RWPE2 (cell line): ENCODE data around the gene MICAL2.
A peak's percentile ranks its signal among the peaks of the same experiment; 100 is the strongest.

Experiments used
- ATAC-seq: fragments of 200-7000 bp; cut with Tn5 transposase; 3 replicates; pipeline ENCODE4 v1.9.1; 2021; ENCODE audit warnings: low read depth
- DNase-seq: peaks from one replicate; pipeline ENCODE4 v3.0.0-alpha.2; 2020; ENCODE audit warnings: low spot score
- H3K27ac ChIP-seq: fragments of 450-650 bp; 2 replicates; pipeline ENCODE4 v1.5.1; 2017; ENCODE audit warnings: mild to moderate bottlenecking; ENCODE audit not compliant: poor library complexity, severe bottlenecking
- H3K27me3 ChIP-seq: fragments of 250-450 bp; sonication (Bioruptor Pico); 2 replicates; pipeline ENCODE4 v1.5.1; 2021; ENCODE audit warnings: mild to moderate bottlenecking, moderate library complexity; ENCODE audit not compliant: insufficient read depth, poor library complexity, severe bottlenecking
- H3K36me3 ChIP-seq: fragments of 250-450 bp; sonication (Bioruptor Pico); 2 replicates; pipeline ENCODE4 v1.5.1; 2020; ENCODE audit warnings: low read depth, mild to moderate bottlenecking, moderate library complexity
- H3K4me1 ChIP-seq: fragments of 250-450 bp; sonication (Bioruptor Pico); 2 replicates; pipeline ENCODE4 v1.5.1; 2021; ENCODE audit warnings: mild to moderate bottlenecking, moderate library complexity; ENCODE audit not compliant: insufficient read depth, poor library complexity, severe bottlenecking
- H3K4me3 ChIP-seq: fragments of 250-450 bp; sonication (Bioruptor Pico); 2 replicates; pipeline ENCODE4 v1.5.1; 2021; ENCODE audit warnings: mild to moderate bottlenecking, moderate library complexity; ENCODE audit not compliant: severe bottlenecking
- H3K9me3 ChIP-seq: fragments of 250-450 bp; sonication (Bioruptor Pico); 2 replicates; pipeline ENCODE4 v1.5.1; 2021; ENCODE audit warnings: mild to moderate bottlenecking, moderate library complexity; ENCODE audit not compliant: severe bottlenecking
- CTCF ChIP-seq: fragments of 450-650 bp; IDR thresholded peaks from one replicate; pipeline ENCODE4 v1.5.1; 2017; ENCODE audit warnings: mild to moderate bottlenecking, moderate library complexity; ENCODE audit not compliant: poor library complexity, severe bottlenecking

The MICAL2 gene

DNA sequence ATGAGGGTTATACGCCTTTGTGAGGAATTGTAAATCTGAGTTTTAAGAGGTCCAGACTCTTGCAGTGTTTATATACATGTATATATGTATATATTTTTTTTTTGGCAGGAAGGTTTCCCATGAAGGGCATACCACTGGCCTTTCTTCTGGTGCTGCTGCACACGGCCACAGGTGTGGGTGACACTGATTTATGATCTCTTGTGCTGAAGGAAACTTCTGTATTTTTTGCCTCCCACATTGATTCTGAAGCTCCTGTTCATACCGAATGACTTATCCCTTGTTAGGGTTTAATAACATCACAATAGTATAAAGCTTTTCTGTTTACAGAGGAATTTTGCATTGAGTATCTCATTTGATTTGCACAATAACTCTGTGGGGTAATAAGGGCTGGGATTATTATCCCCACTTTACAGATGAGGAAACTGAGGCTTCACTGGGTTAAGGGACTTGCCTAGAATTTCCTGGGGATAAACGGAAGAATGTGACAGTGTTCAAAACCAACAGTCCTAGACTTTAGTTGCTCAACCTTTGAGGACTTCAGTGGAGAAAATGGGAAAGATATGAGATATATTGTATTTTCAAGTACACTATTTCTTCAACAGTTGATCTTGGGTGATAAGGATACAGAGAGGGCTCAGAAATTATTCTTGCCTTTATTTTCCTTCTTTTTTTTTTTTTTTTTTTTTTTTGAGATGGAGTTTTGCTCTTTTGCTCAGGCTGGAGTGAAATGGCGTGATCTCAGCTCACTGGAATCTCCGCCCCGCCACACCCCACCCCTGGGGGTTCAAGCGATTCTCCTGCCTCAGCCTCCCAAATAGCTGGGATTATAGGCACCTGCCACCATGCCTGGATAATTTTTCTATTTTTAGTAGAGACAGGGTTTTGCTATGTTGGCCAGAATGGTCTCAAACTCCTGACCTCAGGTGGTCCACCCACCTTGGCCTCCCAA lies 70.1 kb downstream of the MICAL2 start:
- DNase-seq (no peak), ATAC-seq (no peak)
- no peaks in the 10 kb centered on the region for H3K9me3 ChIP-seq
- peaks cover 61% of the 10 kb centered on the region for H3K36me3 ChIP-seq
- no peak overlapping the region for H3K4me3 ChIP-seq
- H3K27me3 ChIP-seq: no peaks in the 10 kb centered on the region
- H3K4me1 ChIP-seq: peaks cover 74% of the 10 kb centered on the region
- no peak for TF ChIP-seq CTCF
- peak overlapping the region; percentile 99 for H3K27ac ChIP-seq

DNA sequence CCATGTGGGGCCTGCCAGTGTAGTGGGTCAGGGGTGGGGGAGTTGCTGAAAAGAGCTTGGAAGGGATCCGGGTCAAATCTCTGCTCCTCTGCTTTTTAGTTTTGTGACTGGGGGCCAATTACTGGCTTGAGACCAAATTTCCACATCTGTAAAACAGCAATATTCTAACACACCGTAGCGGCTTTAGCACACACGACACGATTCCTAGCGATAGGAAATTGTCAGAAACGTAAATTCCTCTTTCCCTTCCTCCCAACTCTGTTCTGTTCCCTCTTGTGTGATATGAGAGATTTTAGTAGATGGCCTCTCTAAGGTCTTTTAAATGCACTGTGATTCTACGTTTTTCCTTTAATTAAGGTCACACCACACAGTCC lies 71.9 kb downstream of the MICAL2 start:
- no peaks in the 10 kb centered on the region for H3K27me3 ChIP-seq
- H3K4me3 ChIP-seq: no peak overlapping the region
- peak overlapping the region; percentile 99 for H3K27ac ChIP-seq
- peaks cover 53% of the 10 kb centered on the region for H3K36me3 ChIP-seq
- TF ChIP-seq CTCF: no peak
- peaks cover 58% of the 10 kb centered on the region for H3K4me1 ChIP-seq
- ATAC-seq: no peak
- no peak for DNase-seq
- H3K9me3 ChIP-seq: no peaks in the 10 kb centered on the region

GRCh38 chr11:12182676-12183541 lies 72.5 kb downstream of the MICAL2 start:
- peaks cover 53% of the 10 kb centered on the region for H3K4me1 ChIP-seq
- H3K4me3 ChIP-seq: no peak overlapping the region
- peak overlapping the region; percentile 99 for H3K27ac ChIP-seq
- peaks cover 48% of the 10 kb centered on the region for H3K36me3 ChIP-seq
- H3K9me3 ChIP-seq: no peaks in the 10 kb centered on the region
- DNase-seq (peak; percentile 94), ATAC-seq (peak; percentile 94)
- no peak for TF ChIP-seq CTCF
- no peaks in the 10 kb centered on the region for H3K27me3 ChIP-seq

DNA sequence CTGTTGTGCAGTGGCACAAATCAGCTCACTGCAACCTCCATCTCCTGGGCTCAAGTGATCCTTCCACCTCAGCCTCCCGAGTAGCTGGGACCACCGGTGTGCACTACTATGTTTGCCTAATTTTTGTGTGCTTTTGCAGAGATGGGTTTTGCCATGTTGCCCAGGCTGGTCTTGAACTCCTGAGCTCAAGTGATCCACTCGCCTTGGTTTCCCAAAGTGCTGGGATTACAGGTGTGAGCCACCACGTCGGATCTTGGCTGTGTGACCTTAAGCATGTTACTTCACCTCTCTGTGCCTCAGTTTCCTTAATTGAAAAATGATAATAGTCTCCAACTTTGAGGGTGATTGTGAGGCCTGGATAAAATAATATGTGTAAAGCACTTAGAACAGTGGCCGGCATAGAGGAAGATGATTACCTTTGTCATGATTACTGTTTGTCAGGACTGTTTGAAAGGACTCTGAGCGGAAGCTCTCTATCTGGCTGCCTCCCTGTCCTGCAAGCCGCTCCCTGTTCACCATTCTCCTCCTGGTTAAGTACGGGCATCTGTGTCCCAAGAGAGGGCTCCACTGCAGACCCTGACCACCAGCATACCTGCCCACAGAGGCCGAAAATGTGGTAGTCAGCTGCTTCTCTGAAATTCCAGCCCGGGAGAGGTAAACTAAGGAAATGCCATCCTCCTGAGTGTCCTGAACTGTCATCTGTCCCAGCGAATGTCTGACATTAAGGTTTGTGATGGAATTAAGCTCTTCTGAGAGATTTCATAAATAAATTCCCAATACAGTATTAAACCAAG lies 73.6 kb downstream of the MICAL2 start:
- DNase-seq: no peak
- peak overlapping the region; percentile 99 for H3K27ac ChIP-seq
- H3K4me1 ChIP-seq: peaks cover 60% of the 10 kb centered on the region
- H3K4me3 ChIP-seq: no peak overlapping the region
- no peaks in the 10 kb centered on the region for H3K27me3 ChIP-seq
- H3K9me3 ChIP-seq: no peaks in the 10 kb centered on the region
- TF ChIP-seq CTCF: no peak
- peaks cover 54% of the 10 kb centered on the region for H3K36me3 ChIP-seq
- no peak for ATAC-seq
